ENCODE data around the gene TNFAIP8.

The TNFAIP8 gene

DNA sequence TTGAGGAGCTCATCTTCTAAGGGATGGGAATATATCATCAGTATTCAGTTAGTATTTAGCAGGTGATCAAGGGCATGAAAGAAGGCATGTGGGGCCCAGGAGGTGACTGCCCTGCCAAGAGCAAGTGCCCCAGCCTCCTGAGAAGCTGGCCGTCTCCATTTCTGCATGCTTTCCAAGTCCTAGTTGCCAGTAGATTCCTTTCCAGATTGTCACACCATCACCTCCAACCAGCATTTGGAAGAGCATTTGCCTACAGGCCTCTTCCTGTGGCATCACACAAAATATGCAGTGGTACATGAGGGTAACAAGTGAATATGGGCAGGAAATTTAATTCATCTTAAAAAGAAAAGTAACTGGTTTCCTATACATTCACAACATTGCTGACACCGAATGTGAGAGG, 7.5 kb downstream of the TNFAIP8 start:
- TF ChIP-seq, protein P1, sequence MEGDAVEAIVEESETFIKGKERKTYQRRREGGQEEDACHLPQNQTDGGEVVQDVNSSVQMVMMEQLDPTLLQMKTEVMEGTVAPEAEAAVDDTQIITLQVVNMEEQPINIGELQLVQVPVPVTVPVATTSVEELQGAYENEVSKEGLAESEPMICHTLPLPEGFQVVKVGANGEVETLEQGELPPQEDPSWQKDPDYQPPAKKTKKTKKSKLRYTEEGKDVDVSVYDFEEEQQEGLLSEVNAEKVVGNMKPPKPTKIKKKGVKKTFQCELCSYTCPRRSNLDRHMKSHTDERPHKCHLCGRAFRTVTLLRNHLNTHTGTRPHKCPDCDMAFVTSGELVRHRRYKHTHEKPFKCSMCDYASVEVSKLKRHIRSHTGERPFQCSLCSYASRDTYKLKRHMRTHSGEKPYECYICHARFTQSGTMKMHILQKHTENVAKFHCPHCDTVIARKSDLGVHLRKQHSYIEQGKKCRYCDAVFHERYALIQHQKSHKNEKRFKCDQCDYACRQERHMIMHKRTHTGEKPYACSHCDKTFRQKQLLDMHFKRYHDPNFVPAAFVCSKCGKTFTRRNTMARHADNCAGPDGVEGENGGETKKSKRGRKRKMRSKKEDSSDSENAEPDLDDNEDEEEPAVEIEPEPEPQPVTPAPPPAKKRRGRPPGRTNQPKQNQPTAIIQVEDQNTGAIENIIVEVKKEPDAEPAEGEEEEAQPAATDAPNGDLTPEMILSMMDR (IDR thresholded peaks at IDR 0.05; ENCODE audit: low read length, missing control alignments) = no peak
- no peak for DNase-seq (ENCODE audit: low read depth)
- H3K4me3 ChIP-seq (replicated peaks; ENCODE audit: low read depth, low read length) = no peak overlapping the region

DNA sequence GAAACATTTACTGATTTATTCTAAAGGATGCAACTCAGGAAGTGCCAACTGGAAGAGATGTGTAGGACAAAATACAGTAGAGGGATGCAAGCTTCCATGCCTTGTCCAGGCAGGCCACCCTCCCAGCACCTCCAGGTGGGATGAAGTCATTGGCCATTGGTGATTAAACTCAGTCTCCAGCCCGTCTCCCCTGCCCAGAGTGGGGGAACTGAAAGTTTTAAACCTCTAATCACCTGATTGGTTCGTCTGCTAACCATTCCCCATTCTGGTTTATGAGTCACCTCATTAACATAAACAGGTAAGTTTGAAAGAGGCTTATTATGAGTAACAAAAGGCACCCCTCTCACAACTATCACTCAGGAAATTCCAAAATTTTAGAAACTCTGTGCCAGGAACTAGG, 8.1 kb downstream of the TNFAIP8 start:
- TF ChIP-seq, protein P1 (IDR thresholded peaks at IDR 0.05; ENCODE audit: low read length, missing control alignments) = no peak
- no peak for DNase-seq (ENCODE audit: low read depth)
- no peak overlapping the region for H3K4me3 ChIP-seq (replicated peaks; ENCODE audit: low read depth, low read length)

DNA sequence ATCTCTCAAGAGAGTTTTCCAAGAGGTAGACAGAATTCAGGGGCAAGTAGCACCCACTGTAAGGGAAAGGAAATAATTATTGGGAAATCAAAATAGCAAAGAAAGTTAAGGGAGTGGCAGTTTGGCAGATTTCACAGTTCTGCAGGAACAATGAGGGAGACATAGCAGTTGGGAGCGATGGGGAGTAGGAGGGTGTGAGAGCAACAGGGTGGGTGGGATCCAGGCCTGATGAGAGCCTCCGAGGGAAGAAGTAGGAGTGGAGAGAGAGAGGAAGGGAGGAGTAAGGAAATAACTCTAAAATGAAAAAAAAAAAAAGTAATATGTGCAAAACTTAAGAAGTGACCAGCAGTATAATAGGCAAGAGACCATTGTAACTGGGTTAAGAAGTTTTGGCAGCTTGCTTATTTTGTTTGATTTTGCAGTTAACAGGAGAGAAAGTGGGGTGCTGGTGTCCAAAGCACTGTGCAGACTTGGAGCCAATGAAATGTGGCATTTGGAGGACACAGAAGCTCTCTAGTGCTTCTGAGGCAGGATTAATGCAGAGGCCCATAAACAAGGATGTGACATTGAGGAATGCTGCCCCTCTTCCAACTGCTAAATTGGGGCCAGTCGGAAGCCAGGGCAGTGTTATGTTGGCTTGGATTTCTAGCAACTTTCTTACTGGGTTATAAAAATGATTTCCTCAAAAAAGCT, 10.2 kb downstream of the TNFAIP8 start:
- no peak overlapping the region for H3K4me3 ChIP-seq (replicated peaks; ENCODE audit: low read depth, low read length)
- peak; percentile 62 for DNase-seq (ENCODE audit: low read depth)
- TF ChIP-seq, protein P1 (IDR thresholded peaks at IDR 0.05; ENCODE audit: low read length, missing control alignments) = no peak

DNA sequence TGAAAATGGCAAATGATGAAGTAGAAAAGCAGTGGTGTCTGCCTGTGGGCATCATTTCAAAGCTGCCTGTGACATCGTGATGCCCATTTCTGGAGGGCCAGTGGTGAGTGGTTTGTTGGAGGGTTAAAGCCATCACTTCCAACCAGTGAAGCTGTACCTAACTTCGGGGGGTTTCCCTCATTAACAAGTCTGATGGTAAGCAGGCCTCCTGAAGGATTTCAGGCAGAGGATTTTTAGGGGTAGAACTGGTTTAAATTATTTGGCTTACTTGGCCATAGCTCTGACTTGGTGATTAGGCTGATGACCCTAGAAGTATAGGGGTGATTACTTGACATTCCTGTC, 10.7 kb downstream of the TNFAIP8 start:
- H3K4me3 ChIP-seq (replicated peaks; ENCODE audit: low read depth, low read length) = no peak overlapping the region
- no peak for DNase-seq (ENCODE audit: low read depth)
- TF ChIP-seq, protein P1 (IDR thresholded peaks at IDR 0.05; ENCODE audit: low read length, missing control alignments) = no peak

DNA sequence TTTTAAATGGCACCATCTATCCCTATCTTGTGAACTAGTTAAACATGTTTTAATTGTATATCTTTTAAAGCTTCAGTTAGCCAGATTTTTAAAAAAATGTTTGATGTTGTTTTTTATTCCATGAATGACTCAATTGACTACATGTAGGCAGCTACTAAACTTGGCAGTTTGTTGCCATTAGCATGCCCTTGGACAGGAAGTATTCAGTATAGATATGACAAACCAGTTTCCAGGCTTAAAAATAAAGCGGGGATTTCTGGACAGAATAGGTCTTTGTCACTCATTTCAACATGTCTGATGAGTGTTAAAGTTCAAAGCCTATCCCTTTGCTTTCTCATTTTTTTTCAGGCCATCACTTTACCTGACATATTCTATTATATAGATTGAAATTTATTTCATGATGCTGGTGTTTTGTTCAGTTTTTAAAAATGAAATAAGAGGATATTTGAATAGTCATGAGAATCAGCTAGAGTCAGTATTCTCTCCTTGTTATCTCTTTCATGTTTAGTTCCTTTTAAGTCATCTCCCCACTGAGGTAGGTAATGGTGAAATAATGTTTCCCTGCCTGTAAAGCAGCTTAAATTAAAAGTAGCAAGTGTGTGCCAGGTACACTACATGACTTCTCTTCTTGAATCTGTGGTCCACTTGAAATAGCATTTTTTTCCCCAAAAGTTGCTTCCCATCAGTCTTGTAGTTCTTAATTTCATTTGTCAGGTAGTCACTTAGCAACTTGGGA, 11.9 kb downstream of the TNFAIP8 start:
- DNase-seq (ENCODE audit: low read depth) = peak; percentile 63
- TF ChIP-seq, protein P1 (IDR thresholded peaks at IDR 0.05; ENCODE audit: low read length, missing control alignments) = no peak
- no peak overlapping the region for H3K4me3 ChIP-seq (replicated peaks; ENCODE audit: low read depth, low read length)

DNA sequence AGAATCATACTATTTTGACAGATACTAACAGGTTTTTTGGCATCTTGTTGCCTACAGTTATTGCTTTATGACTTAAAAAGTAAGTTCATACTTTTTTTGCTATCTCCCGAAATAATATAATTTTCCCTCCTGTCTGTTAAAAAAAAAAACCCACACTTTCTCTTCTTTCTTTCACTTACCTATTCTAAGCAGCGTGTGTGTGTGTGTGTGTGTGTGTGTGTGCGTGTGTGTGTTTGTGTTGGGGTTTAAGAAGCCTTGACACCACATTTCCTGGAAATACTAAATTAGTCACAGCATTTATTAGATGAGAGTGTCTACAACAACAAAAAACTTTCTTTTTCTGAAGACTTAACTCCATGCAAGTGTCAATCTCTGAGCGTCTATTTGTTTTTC, 12.4 kb downstream of the TNFAIP8 start:
- TF ChIP-seq, protein P1 (IDR thresholded peaks at IDR 0.05; ENCODE audit: low read length, missing control alignments) = no peak
- no peak overlapping the region for H3K4me3 ChIP-seq (replicated peaks; ENCODE audit: low read depth, low read length)
- no peak for DNase-seq (ENCODE audit: low read depth)
